LHCN-M2 (cell line): Measurements from ENCODE around the gene GABRB1. TPM values are rescaled to one million over a fixed set of nuclear protein-coding genes. Genes with fewer than 3 reads are reported as not detected.

Experiments used
- DNase-seq: peaks from one replicate; pipeline ENCODE4 v3.0.0-alpha.2; 2012; ENCODE audit warnings: low read depth
- total RNA-seq: library from RNA; depleted of rRNA; stranded (reverse); fragments of >200 nt; gene quantifications from 2 replicates; pipeline ENCODE4 v1.2.3, GENCODE V29; 2014

Gene GABRB1
- total RNA-seq, 1 experiment from 2014 or later, result not detected

DNA sequence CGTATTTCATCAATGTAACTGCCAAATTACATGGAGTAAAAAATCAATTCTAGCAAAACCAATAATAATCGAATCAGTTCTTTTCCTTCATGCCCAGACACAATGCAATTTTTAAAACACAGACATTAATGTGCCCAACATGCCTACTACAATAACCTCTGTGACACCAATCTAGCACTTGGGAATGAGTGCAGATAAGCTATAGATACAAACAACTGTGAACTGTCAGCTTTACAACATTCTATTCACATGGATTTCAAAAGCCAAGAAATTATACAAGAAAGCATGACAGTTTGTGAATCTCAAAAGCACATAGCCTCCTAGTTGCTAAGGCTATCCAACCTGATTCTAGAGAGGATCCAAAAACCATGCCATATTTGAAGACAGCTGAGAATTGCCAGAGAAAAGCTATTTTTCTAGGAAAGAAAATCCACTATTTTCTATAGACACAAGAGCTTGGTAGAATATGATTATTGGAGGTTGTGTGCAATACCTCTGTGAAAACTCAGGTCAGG lies 351.5 kb downstream of the GABRB1 start:
- no peak for DNase-seq

DNA sequence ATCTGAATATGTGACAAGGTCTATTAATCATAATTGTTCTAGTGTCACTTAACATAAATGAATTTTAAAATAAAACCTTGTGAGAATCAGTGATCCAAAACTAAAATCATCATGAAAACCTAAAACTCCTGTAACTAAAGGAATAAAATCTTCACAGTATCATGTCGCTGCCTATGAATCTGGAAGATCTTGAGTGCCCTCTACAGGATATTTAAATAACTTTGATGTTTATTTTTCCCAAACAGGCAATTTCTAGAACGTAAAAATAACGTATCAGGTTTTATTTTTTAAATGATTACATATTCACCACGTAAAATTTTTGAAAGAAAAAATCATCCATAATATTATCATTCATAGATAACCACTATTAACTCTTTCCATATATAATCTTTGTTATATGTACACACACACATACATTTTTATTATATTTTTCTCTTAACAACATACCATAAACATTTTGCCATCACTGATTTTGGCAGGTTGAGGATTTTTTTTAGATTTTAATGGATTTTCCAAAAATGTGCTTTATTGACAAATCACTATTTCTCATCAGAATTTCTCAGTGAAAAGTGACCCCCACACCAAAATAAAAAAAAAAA lies 352.6 kb downstream of the GABRB1 start:
- DNase-seq, result peak; percentile 52

GRCh38 chr4:47386146-47386545 lies 354.8 kb downstream of the GABRB1 start:
- DNase-seq, result no peak

DNA sequence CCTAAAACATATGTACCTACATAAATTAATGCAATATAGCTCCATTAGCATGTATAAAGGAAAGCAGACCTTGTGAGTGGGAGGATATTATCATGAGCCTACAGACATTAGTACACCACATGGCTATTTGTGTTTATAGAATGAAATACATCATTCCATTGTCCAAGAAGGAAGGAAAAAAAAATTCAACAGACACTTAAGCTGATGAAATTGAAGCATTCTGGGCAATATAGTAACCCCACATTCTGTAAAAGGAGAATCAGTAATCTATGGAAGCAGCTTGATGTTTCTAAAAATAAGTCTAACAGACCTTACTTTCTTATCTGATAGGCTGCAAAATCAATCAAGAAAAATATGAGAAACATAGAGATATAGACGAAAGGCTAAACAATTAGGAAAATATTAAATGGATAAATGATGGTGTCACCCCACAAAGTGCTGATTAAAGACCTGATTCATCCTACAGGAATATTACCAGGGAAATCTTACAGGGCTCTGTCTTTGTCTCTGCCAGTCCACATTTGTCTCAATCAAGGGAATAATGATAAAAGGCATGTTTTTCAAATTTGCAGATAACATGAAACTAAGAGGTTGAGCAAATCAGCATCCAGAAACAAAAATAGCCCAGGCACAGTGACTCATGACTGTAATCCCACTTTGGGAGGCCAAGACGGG lies 355.3 kb downstream of the GABRB1 start:
- DNase-seq, result no peak

- DNase-seq, result peak; percentile 20
These were observed 359.2 kb downstream of the GABRB1 start for GRCh38 chr4:47390428-47391125.

GRCh38 chr4:47391256-47391655 lies 359.9 kb downstream of the GABRB1 start:
- DNase-seq, result no peak

GRCh38 chr4:47406408-47406807 lies 375.0 kb downstream of the GABRB1 start:
- DNase-seq, result no peak

DNA sequence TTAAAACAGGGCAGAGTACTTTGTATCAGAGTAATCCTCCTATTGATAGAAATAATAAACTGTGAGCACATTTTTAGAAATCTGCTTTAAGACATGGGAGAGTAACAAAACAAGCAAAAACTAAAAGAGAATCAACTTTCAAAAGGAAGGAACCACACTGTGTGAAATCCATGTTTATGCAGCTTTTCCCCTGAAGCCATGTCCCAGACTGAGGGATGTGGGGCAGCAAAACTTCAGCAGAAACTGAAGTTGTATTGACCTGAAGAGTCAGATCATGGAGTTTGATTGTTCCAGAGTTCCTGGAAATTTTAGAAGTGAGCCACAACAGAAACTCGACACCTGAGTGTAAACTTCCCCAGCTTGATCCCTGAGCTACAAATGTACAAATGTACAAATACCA lies 378.9 kb downstream of the GABRB1 start:
- DNase-seq, result peak; percentile 13

- no peak for DNase-seq
These were observed 382.2 kb downstream of the GABRB1 start for GRCh38 chr4:47413521-47413920.

- no peak for DNase-seq
These were observed 384.4 kb downstream of the GABRB1 start for GRCh38 chr4:47415719-47416118.

- no peak for DNase-seq
These were observed 386.8 kb downstream of the GABRB1 start for GRCh38 chr4:47418147-47418546.

DNA sequence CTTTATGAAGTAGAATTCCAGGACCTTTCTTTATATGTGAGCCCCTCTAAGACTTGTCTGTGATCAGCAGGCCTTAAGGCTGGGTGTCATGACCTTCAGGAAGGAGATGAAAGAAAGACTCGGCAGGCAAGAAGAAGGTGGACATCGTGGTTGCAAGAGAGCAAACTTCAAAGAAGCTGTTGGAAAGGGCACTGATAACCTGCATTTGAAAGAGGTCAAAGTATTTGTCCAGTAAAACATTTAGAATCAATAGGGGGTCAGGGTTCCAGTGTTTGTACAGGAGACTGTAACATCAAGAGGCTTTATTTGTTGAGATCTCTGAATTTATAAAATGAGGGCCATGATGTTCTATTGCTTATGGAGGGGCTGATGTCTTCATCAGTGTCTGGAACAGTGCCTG lies 387.9 kb downstream of the GABRB1 start:
- DNase-seq, result no peak

- no peak for DNase-seq
These were observed 394.3 kb downstream of the GABRB1 start for GRCh38 chr4:47425628-47426027.

DNA sequence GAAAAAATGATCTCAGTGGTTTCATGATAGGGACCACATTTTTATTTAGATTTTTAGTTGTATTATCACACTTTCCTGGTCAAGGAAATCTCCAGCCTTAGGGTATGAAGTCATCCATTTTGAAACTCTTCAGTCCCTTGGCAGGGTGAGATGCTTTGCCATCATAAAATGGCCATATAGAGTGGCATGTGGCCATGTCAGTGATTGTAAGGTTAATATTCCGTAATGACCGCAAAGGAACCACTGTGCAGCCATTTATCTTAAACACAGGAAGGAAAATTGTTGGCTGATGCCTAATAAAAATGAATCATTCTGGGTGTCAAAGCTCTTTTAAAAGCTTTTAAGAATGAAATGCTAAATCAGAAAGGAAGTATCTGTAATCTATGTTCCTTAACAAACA lies 396.6 kb downstream of the GABRB1 start:
- no peak for DNase-seq

DNA sequence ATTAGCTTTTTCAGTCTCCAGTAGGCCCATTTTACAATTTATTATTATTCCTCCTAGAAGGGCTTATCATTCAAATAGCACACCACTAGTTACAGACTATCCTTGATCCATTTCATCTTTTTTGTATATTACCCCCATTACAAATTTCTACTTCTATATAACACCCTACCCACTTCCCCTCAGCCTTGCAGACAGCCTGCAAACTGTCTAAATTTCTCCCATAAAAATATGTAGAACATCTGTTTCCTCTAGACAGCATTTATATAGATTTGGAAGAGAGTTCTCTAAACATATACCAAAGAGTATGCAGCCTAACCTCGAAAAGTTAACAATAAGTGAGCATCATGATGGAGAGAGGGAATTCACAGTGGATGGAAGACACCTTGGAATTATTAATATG lies 401.4 kb downstream of the GABRB1 start:
- no peak for DNase-seq

DNA sequence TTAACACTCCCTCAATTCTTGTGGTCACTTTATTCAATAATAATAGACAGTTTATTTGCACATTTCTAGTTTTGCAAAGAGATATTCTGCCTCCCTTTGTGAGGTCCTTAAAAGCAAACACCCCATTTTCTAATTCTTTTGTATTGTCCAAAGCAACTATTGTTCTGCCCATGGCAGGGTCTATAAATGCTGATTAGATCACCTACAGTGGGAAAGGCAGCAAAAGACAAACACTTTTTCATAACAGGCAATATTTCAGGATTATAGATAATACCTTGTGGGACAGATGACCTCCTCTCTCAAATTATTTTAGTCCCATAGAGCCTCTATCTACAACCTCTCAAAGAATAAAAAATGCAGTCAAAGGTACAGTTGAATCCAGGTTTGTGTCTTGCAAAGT lies 403.6 kb downstream of the GABRB1 start:
- DNase-seq, result no peak

GRCh38 chr4:47442980-47443379 lies 411.6 kb downstream of the GABRB1 start:
- DNase-seq, result no peak

- DNase-seq, result no peak
These were observed 412.7 kb downstream of the GABRB1 start for GRCh38 chr4:47444031-47444430.

GRCh38 chr4:47451657-47452056 lies 420.3 kb downstream of the GABRB1 start:
- DNase-seq, result no peak

GRCh38 chr4:47462799-47463234 lies 431.4 kb downstream of the GABRB1 start:
- no peak for DNase-seq

GRCh38 chr4:47463235-47463956 lies 432.0 kb downstream of the GABRB1 start, which contains the start of gene COMMD8:
COMMD8 (minus strand) TSS chr4:47463702; CDS start chr4:47463651, 51 bp downstream.
- peak; percentile 96 for DNase-seq

DNA sequence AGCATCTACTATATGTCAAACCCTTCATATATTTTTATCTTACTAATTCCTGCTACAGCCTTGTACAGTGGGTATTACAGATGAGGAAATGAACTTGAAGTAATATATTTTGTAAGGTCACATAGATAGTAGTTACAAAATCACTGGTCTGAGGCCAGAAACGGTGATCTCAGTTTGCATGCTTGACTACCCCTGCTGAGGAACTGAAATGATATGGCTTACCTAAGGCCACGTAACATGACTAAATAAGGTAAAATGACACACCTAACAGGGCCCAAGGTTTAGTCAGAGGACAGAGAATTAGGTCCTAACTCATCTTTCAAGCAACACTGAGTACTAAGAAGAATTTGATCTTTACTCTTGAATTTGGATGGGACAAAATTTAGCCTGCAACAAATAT lies 433.6 kb downstream of the GABRB1 start:
- no peak for DNase-seq
